HepG2 (cell line): Measurements from ENCODE around the gene STK32B. TPM values are rescaled to one million over a fixed set of nuclear protein-coding genes. Genes with fewer than 3 reads are reported as not detected.

Source experiments
- ATAC-seq: fragments of 200-7000 bp; cut with Tn5 transposase; 3 replicates; pipeline ENCODE4 v1.9.1; 2020; ENCODE audit warnings: mild to moderate bottlenecking, moderate library complexity
- BruUV-seq: library from RNA; stranded (reverse); fragments of 400-500 nt; replicated peaks from 2 replicates; lab custom pipeline; 2021; lab: Mats Ljungman, UMichigan
- CTCF ChIA-PET: fragments of 300-600 bp; formaldehyde crosslinking; extraction: SDS; loops from one replicate; lab custom pipeline; 2021; ENCODE audit warnings: low total read pairs, inconsistent platforms, low intra/inter-chr PET ratio; lab: Yijun Ruan, JAX
- POLR2A ChIA-PET: fragments of 350-600 bp; sonication (Branson Sonifier 250); formaldehyde crosslinking; loops from one replicate; lab custom pipeline; 2020; ENCODE audit warnings: antibody characterized with exemption, inconsistent platforms; lab: Yijun Ruan, JAX
- DNase-seq: peaks from one replicate; pipeline ENCODE4 v3.0.0-alpha.2; 2015; ENCODE audit warnings: low spot score
- FAIRE-seq: peaks from 3 replicates; lab custom pipeline; 2011; peaks lifted over from hg19 to GRCh38; lab: Jason Lieb, UNC
- H2AFZ ChIP-seq: one replicate; pipeline ENCODE4 v1.6.1; 2011; ENCODE audit warnings: low read length, inconsistent platforms
- H3K27ac ChIP-seq: fragments of 300-600 bp; 3 replicates; pipeline ENCODE4 v1.8.0; 2011; ENCODE audit warnings: mixed run types, mild to moderate bottlenecking, mixed read lengths, low read length, inconsistent platforms; ENCODE audit not compliant: insufficient read depth; ENCODE audit errors: extremely low read length
- H3K27me3 ChIP-seq, 2 experiments: fragments of 200-600 bp in 1 of 2; 2 replicates in 1 of 2; 3 replicates in 1 of 2; pipeline versions ENCODE4 v1.6.0 to v1.8.0; 2011; ENCODE audit warnings: low read length in 2 of 2, mild to moderate bottlenecking in 2 of 2, moderate library complexity in 2 of 2, inconsistent platforms in 1 of 2; ENCODE audit not compliant: insufficient read depth in 2 of 2, control insufficient read depth in 1 of 2
- H3K36me3 ChIP-seq, 2 experiments: fragments of 200-600 bp in 1 of 2; replicated peaks in 1 of 2; 2 replicates in 1 of 2; 3 replicates in 1 of 2; pipeline versions ENCODE4 v1.5.1 to v1.8.0; 2011; ENCODE audit warnings: low read length in 2 of 2, inconsistent platforms in 1 of 2; ENCODE audit not compliant: insufficient read depth in 2 of 2, control insufficient read depth in 1 of 2
- H3K4me1 ChIP-seq: 2 replicates; pipeline ENCODE4 v1.5.1; 2012; ENCODE audit warnings: low read length, inconsistent platforms; ENCODE audit not compliant: insufficient read depth
- H3K4me2 ChIP-seq: 2 replicates; pipeline ENCODE4 v1.6.0; 2011; ENCODE audit warnings: low read depth, low read length, inconsistent platforms
- H3K4me3 ChIP-seq, 3 experiments: fragments of 200-600 bp in 1 of 3; sonication (generic), shearing (Covaris generic) in 1 of 3; replicated peaks in 1 of 3; 2 replicates each; pipeline ENCODE4 v1.5.1; 2011 to 2016; ENCODE audit warnings: low read length in 3 of 3, inconsistent platforms in 2 of 3, low read depth in 2 of 3, mild to moderate bottlenecking in 2 of 3, control low read depth in 1 of 3, mixed read lengths in 1 of 3; ENCODE audit not compliant: insufficient read depth in 1 of 3
- H3K79me2 ChIP-seq: one replicate; pipeline ENCODE4 v1.6.1; 2011; ENCODE audit warnings: low read length, inconsistent platforms; ENCODE audit not compliant: insufficient read depth
- H3K9ac ChIP-seq: 2 replicates; pipeline ENCODE4 v1.6.0; 2011; ENCODE audit warnings: mild to moderate bottlenecking, low read depth, low read length, inconsistent platforms; ENCODE audit not compliant: insufficient read depth
- H3K9me3 ChIP-seq: 2 replicates; pipeline ENCODE4 v1.5.1; 2012; ENCODE audit warnings: mild to moderate bottlenecking, low read length
- H4K20me1 ChIP-seq: 2 replicates; pipeline ENCODE4 v1.6.0; 2011; ENCODE audit warnings: inconsistent platforms, mild to moderate bottlenecking, low read length, moderate library complexity; ENCODE audit not compliant: insufficient read depth
- KDM1A ChIP-seq: IDR thresholded peaks from 2 replicates; pipeline ENCODE4 v1.6.1; 2016; ENCODE audit warnings: missing compliant biosample characterization
- LBX2 ChIP-seq: sonication (generic); formaldehyde crosslinking; IDR thresholded peaks from 2 replicates; pipeline ENCODE4 v1.5.0; 2020; ENCODE audit warnings: missing genetic modification reagents, mild to moderate bottlenecking, borderline replicate concordance
- NKX3-1 ChIP-seq: sonication (generic); formaldehyde crosslinking; IDR thresholded peaks from 2 replicates; pipeline ENCODE4 v1.5.0; 2020; ENCODE audit warnings: missing genetic modification reagents
- PHF20 ChIP-seq: sonication (generic); formaldehyde crosslinking; IDR thresholded peaks from 2 replicates; pipeline ENCODE4 v1.5.0; 2020; ENCODE audit warnings: mild to moderate bottlenecking, missing genetic modification reagents
- RFX3 ChIP-seq: IDR thresholded peaks from 2 replicates; pipeline ENCODE4 v1.6.1; 2016; ENCODE audit warnings: missing biosample characterization, missing genetic modification reagents
- SMAD1 ChIP-seq: sonication (generic); formaldehyde crosslinking; IDR thresholded peaks from 2 replicates; pipeline ENCODE4 v1.4.0; 2020; ENCODE audit warnings: missing genetic modification reagents, low read depth, mild to moderate bottlenecking, borderline replicate concordance
- SP140L ChIP-seq: sonication (generic); formaldehyde crosslinking; IDR thresholded peaks from 2 replicates; pipeline ENCODE4 v1.4.0; 2020; ENCODE audit warnings: missing genetic modification reagents, borderline replicate concordance
- TBX3 ChIP-seq: fragments of 450-650 bp; IDR thresholded peaks from 2 replicates; pipeline ENCODE4 v1.6.1; 2017; ENCODE audit warnings: antibody characterized with exemption, mild to moderate bottlenecking, inconsistent platforms, borderline replicate concordance
- TMF1 ChIP-seq: sonication (generic); formaldehyde crosslinking; IDR thresholded peaks from 2 replicates; pipeline ENCODE4 v1.8.1; 2022; ENCODE audit warnings: low read depth, missing genetic modification reagents
- ZNF30 ChIP-seq: sonication (generic); formaldehyde crosslinking; IDR thresholded peaks from 2 replicates; pipeline ENCODE4 v1.5.0; 2020; ENCODE audit warnings: mild to moderate bottlenecking, missing genetic modification reagents
- ZNF383 ChIP-seq: sonication (generic); formaldehyde crosslinking; IDR thresholded peaks from 2 replicates; pipeline ENCODE4 v1.4.0; 2020; ENCODE audit warnings: missing genetic modification reagents, mild to moderate bottlenecking, borderline replicate concordance
- WGBS: methylation state at CpG from one replicate; pipeline ENCODE4 v1.1.6; 2017; ENCODE audit warnings: low lambda C conversion rate; 5-methylcytosine and 5-hydroxymethylcytosine counted together
- in situ Hi-C: cut with HindIII; loops from 2 replicates; pipeline ENCODE4 v1.10.0; 2017; ENCODE audit warnings: low pct_unique_long_range_greater_than_20kb; ENCODE audit not compliant: extremely low pct_ligation_motif_present
- intact Hi-C: fragments of 100-400 bp; cut with micrococcal nuclease; formaldehyde crosslinking; loops from one replicate; pipeline ENCODE4 v1.10.0; 2022; ENCODE audit not compliant: unreplicated experiment
- polyA plus RNA-seq, 8 experiments: library from polyadenylated mRNA; depleted of rRNA in 3 of 8; stranded (reverse) in 7 of 8; unstranded in 1 of 8; fragments of >200 nt; fragmentation: Illumina TruSeq in 4 of 8; extraction: Trizol in 4 of 8; gene quantifications; 2 replicates each; pipeline versions ENCODE4 v1.2.1 to v1.2.3, GENCODE V29; 2011 to 2016; ENCODE audit warnings: low read depth in 4 of 8, missing spikeins in 1 of 8, mixed read lengths in 1 of 8; ENCODE audit not compliant: insufficient read depth in 1 of 8
- total RNA-seq, 5 experiments: library from RNA; depleted of rRNA; stranded (reverse); fragments of >200 nt; fragmentation: Illumina TruSeq; extraction: Trizol; gene quantifications; 2 replicates each; pipeline ENCODE4 v1.2.3, GENCODE V29; 2016; ENCODE audit warnings: low read depth in 1 of 5
- TF ChIP-seq, protein P1 (sequence below), 2 experiments: sonication (generic) in 1 of 2; formaldehyde crosslinking in 1 of 2; IDR thresholded peaks; 2 replicates each; pipeline versions ENCODE4 v1.5.1 to v1.6.1; 2011 to 2020; ENCODE audit warnings: borderline replicate concordance in 1 of 2, low read depth in 1 of 2, low read length in 1 of 2, mild to moderate bottlenecking in 1 of 2, missing genetic modification reagents in 1 of 2, moderate library complexity in 1 of 2
- TF ChIP-seq, protein P2 (sequence below): sonication (generic); formaldehyde crosslinking; IDR thresholded peaks from 2 replicates; pipeline ENCODE4 v1.4.0; 2020; ENCODE audit warnings: missing genetic modification reagents
- TF ChIP-seq, protein P3 (sequence below): sonication (generic); formaldehyde crosslinking; IDR thresholded peaks from 2 replicates; pipeline ENCODE4 v1.5.0; 2020; ENCODE audit warnings: mild to moderate bottlenecking, missing genetic modification reagents, moderate library complexity

STK32B gene
- total and polyA plus RNA-seq, 2 of the 13 experiments (the other 11 are each of a cell fraction or from before 2014, with no cell fraction given), result not detected

DNA sequence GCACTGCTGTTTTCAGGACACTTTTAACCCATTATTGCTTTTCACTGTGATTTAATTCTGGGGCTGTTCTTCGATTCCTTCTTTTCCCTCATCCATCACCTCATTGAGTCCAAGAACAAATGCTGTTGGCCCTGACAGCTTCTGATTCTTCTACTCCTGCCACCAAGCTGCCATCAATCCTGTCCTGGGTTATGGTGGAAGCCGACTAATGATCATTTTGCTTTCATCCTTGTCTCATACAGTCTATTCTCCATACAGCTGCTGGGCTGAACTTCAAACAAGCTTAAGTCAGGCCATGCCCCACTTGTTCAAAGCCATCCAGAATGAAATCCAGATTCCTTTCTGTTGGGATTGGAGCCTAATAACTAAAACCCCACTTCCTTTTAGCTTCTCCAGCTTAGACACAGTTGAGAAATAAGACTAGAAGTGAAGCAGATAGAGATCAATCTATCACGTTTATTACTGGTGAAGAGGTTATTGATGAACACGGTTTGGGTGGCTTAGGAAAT lies 161.9 kb downstream of the STK32B start:
- H3K79me2 ChIP-seq, result no peaks in the 10 kb centered on the region
- no peaks in the 10 kb centered on the region for H3K4me1 ChIP-seq
- no peaks in the 10 kb centered on the region for H3K36me3 ChIP-seq
- no peak overlapping the region for H3K4me3 ChIP-seq
- intact Hi-C loops (no loop called here), in situ Hi-C loops (no loop called here)
- ATAC-seq (no peak), DNase-seq (no peak), FAIRE-seq (no peak)
- ChIA-PET POLR2A (no interaction called here), CTCF (no interaction called here)
- H3K9ac ChIP-seq, result no peak overlapping the region
- H3K27ac ChIP-seq, result no peak overlapping the region
- H3K4me2 ChIP-seq, result no peak overlapping the region
- TF ChIP-seq, protein P1, sequence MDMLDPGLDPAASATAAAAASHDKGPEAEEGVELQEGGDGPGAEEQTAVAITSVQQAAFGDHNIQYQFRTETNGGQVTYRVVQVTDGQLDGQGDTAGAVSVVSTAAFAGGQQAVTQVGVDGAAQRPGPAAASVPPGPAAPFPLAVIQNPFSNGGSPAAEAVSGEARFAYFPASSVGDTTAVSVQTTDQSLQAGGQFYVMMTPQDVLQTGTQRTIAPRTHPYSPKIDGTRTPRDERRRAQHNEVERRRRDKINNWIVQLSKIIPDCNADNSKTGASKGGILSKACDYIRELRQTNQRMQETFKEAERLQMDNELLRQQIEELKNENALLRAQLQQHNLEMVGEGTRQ (IDR thresholded peaks at IDR 0.05; ENCODE audit: low read depth, low read length), result no peak
- TF ChIP-seq, protein P1 (CRISPR knock-in tag; IDR thresholded peaks at IDR 0.05; ENCODE audit: borderline replicate concordance), result no peak
- TF ChIP-seq PHF20, result no peak
- TF ChIP-seq RFX3, result no peak
- no peak for TF ChIP-seq ZNF383 (CRISPR knock-in tag)
- no peak for TF ChIP-seq ZNF30 (CRISPR knock-in tag)
- 10% methylated on average over 4 of the region's 4 CpGs for WGBS
- H3K27me3 ChIP-seq, result no peaks in the 10 kb centered on the region
- no peak overlapping the region for H2AFZ ChIP-seq
- H4K20me1 ChIP-seq, result no peaks in the 10 kb centered on the region
- BruUV-seq, result no TSS peak
- no peaks in the 10 kb centered on the region for H3K9me3 ChIP-seq

- H4K20me1 ChIP-seq, result no peaks in the 10 kb centered on the region
- H2AFZ ChIP-seq, result no peak overlapping the region
- POLR2A ChIA-PET, result no interaction called here
- FAIRE-seq (no peak), DNase-seq (no peak), ATAC-seq (no peak)
- H3K4me2 ChIP-seq, result no peak overlapping the region
- no peaks in the 10 kb centered on the region for H3K36me3 ChIP-seq
- no peaks in the 10 kb centered on the region for H3K27me3 ChIP-seq
- no TSS peak for BruUV-seq
- 0 out of 2 replicates have a peak, but pooled peaks cover under 1% of the 10 kb centered on the region for H3K9me3 ChIP-seq
- H3K79me2 ChIP-seq, result no peaks in the 10 kb centered on the region
- no peak overlapping the region for H3K9ac ChIP-seq
- CTCF ChIA-PET, result no interaction called here
- in situ Hi-C loops (no loop called here), intact Hi-C loops (no loop called here)
- no peak overlapping the region for H3K4me3 ChIP-seq
- 2% methylated on average over 2 of the region's 2 CpGs for WGBS
- no peak overlapping the region for H3K27ac ChIP-seq
- TF ChIP-seq NKX3-1 (no peak), TBX3 (no peak), SP140L (CRISPR knock-in tag) (no peak), KDM1A (CRISPR knock-in tag) (no peak), SMAD1 (CRISPR knock-in tag) (no peak), LBX2 (CRISPR knock-in tag) (no peak), TMF1 (no peak)
- TF ChIP-seq, protein P2, sequence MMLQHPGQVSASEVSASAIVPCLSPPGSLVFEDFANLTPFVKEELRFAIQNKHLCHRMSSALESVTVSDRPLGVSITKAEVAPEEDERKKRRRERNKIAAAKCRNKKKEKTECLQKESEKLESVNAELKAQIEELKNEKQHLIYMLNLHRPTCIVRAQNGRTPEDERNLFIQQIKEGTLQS (CRISPR knock-in tag), result no peak
- TF ChIP-seq, protein P3, sequence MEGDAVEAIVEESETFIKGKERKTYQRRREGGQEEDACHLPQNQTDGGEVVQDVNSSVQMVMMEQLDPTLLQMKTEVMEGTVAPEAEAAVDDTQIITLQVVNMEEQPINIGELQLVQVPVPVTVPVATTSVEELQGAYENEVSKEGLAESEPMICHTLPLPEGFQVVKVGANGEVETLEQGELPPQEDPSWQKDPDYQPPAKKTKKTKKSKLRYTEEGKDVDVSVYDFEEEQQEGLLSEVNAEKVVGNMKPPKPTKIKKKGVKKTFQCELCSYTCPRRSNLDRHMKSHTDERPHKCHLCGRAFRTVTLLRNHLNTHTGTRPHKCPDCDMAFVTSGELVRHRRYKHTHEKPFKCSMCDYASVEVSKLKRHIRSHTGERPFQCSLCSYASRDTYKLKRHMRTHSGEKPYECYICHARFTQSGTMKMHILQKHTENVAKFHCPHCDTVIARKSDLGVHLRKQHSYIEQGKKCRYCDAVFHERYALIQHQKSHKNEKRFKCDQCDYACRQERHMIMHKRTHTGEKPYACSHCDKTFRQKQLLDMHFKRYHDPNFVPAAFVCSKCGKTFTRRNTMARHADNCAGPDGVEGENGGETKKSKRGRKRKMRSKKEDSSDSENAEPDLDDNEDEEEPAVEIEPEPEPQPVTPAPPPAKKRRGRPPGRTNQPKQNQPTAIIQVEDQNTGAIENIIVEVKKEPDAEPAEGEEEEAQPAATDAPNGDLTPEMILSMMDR (CRISPR knock-in tag), result no peak
- no peaks in the 10 kb centered on the region for H3K4me1 ChIP-seq
Observed at GRCh38 chr4:5215321-5215720, 164.0 kb downstream of the STK32B start.
